Measurements from ENCODE around the gene CPAMD8. TPM values are rescaled to one million over a fixed set of nuclear protein-coding genes. Genes with fewer than 3 reads are reported as not detected.
A peak's percentile ranks its signal among the peaks of the same experiment; 100 is the strongest.

Gene CPAMD8
- total and polyA plus RNA-seq, 9 of the 15 experiments (the other 6 are each of a cell fraction or from before 2014, with no cell fraction given) = 0.20 to 2.1 (median 1.3) TPM

GRCh38 chr19:17075035-17075863 is 48.6 kb upstream of the CPAMD8 start, which contains the start of the genes HAUS8 and MYO9B (continued):
- no peak for TF ChIP-seq BRCA1 (IDR thresholded peaks at IDR 0.05)
- no peak for TF ChIP-seq BRCA1 (CRISPR knock-in tag; IDR thresholded peaks at IDR 0.05)
- TF ChIP-seq SREBF2 (CRISPR knock-in tag; IDR thresholded peaks at IDR 0.05) = no peak

GRCh38 chr19:17074634-17075034 is 48.0 kb upstream of the CPAMD8 start:
- BruUV-seq (replicated peaks) = TSS peak; percentile 77
- ATAC-seq = no peak
- H3K27ac ChIP-seq (ENCODE audit: extremely low read depth, low read depth, low read length) = peak overlapping the region; percentile 92
- peaks cover 5% of the 10 kb centered on the region for H3K9me1 ChIP-seq (ENCODE audit: control insufficient read depth, insufficient read depth, low read length)
- no peaks in the 10 kb centered on the region; a peak in 1 of 5 replicates for H3K27me3 ChIP-seq (ENCODE audit: control insufficient read depth in 2 of 2, insufficient read depth in 2 of 2, low read length in 2 of 2)
- peak overlapping the region; percentile 87 for H2AFZ ChIP-seq (ENCODE audit: low read depth, low read length)
- H3K4me2 ChIP-seq (ENCODE audit: insufficient read depth, low read length) = peak overlapping the region; percentile 100
- peaks cover 91% of the 10 kb centered on the region for H3K79me2 ChIP-seq (ENCODE audit: control insufficient read depth, insufficient read depth, low read length)
- H3K9ac ChIP-seq (ENCODE audit: insufficient read depth in 1 of 2, low read depth in 2 of 2, low read length in 2 of 2) = peak overlapping the region; percentile 96 to 100
- in situ Hi-C loops (cut with MboI) = loop anchor here (5.0 kb wide), 1 partner anchor 213 kb away; no protein-coding TSS in a partner anchor
- peak overlapping the region; percentile 69 for H3K4me3 ChIP-seq
- no peak for FAIRE-seq
- peaks cover 28 to 52% of the 10 kb centered on the region in 2 experiments; a peak in 4 of 5 replicates for H3K4me1 ChIP-seq (replicated peaks in 1 of 2; ENCODE audit: control insufficient read depth in 2 of 2, insufficient read depth in 2 of 2, low read length in 2 of 2)
- no peaks in the 10 kb centered on the region for H3K9me3 ChIP-seq (replicated peaks; ENCODE audit: control insufficient read depth, insufficient read depth, low read depth, low read length)
- CTCF ChIA-PET (ENCODE audit: low intra/inter-chr PET ratio) = interaction anchor here (0.6 kb wide), 1 partner anchor 206 kb away, joined by 3 read pairs; no protein-coding TSS in a partner anchor
- POLR2A ChIA-PET = interaction anchor here (0.7 to 1.9 kb wide), 10 partner anchors 9 to 208 kb away, joined by 3 to 13 read pairs (median 4); partner anchors contain the start of genes BABAM1 and OCEL1
- peaks cover 22% of the 10 kb centered on the region; the same call in 1 of the 2 replicates for H4K20me1 ChIP-seq (replicated peaks; ENCODE audit: control insufficient read depth, insufficient read depth, low read length)
- peaks cover 44% of the 10 kb centered on the region for H3K36me3 ChIP-seq (ENCODE audit: control insufficient read depth, insufficient read depth, low read length)
- 0% methylated on average over 11 of the region's 11 CpGs for WGBS (ENCODE audit: insufficient coverage, low coverage, missing lambda C conversion rate)
- no peak for DNase-seq (ENCODE audit: extremely low read depth in 1 of 4, low spot score in 3 of 4)
- intact Hi-C loops (cut with micrococcal nuclease) = loop anchor here (10.0 kb wide), 1 partner anchor 130 kb away; no protein-coding TSS in a partner anchor
- TF ChIP-seq SMARCE1 (IDR thresholded peaks at IDR 0.05) (0 out of 2 replicates have a peak, but pooled peaks have one; percentile 26), ZBTB33 (CRISPR knock-in tag; IDR thresholded peaks at IDR 0.05) (no peak), EGR1 (conservative IDR thresholded peaks at IDR 0.05) (peak; percentile 26), PYGO2 (tag; IDR thresholded peaks at IDR 0.05) (no peak), CBX3 (IDR thresholded peaks at IDR 0.05; ENCODE audit: borderline replicate concordance in 1 of 2, low read length in 2 of 2) (no peak), NR1H2 (CRISPR knock-in tag; IDR thresholded peaks at IDR 0.05) (0 out of 2 replicates have a peak, but pooled peaks have one; percentile 6), POLR2G (IDR thresholded peaks at IDR 0.05; ENCODE audit: low read depth, low read length) (no peak), NR2C2 (CRISPR knock-in tag; IDR thresholded peaks at IDR 0.05) (no peak), NR2C2 (tag; IDR thresholded peaks at IDR 0.05) (peak; percentile 15; the same call in 1 of the 2 replicates), ZC3H4 (CRISPR knock-in tag; IDR thresholded peaks at IDR 0.05; ENCODE audit: borderline replicate concordance) (peak; percentile 79)
